ENCODE data around the gene SPAST. TPM values are rescaled to one million over a fixed set of nuclear protein-coding genes. Genes with fewer than 3 reads are reported as not detected.
"Not testable (repeated sequence)": the region's sequence is repeated elsewhere in the genome, so short reads cannot be mapped to it uniquely, and the experiment has no call there.

Gene SPAST, protein sequence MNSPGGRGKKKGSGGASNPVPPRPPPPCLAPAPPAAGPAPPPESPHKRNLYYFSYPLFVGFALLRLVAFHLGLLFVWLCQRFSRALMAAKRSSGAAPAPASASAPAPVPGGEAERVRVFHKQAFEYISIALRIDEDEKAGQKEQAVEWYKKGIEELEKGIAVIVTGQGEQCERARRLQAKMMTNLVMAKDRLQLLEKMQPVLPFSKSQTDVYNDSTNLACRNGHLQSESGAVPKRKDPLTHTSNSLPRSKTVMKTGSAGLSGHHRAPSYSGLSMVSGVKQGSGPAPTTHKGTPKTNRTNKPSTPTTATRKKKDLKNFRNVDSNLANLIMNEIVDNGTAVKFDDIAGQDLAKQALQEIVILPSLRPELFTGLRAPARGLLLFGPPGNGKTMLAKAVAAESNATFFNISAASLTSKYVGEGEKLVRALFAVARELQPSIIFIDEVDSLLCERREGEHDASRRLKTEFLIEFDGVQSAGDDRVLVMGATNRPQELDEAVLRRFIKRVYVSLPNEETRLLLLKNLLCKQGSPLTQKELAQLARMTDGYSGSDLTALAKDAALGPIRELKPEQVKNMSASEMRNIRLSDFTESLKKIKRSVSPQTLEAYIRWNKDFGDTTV
- 10 to 100 TPM; 12.0 to 12.8 TPM for total RNA-seq

DNA sequence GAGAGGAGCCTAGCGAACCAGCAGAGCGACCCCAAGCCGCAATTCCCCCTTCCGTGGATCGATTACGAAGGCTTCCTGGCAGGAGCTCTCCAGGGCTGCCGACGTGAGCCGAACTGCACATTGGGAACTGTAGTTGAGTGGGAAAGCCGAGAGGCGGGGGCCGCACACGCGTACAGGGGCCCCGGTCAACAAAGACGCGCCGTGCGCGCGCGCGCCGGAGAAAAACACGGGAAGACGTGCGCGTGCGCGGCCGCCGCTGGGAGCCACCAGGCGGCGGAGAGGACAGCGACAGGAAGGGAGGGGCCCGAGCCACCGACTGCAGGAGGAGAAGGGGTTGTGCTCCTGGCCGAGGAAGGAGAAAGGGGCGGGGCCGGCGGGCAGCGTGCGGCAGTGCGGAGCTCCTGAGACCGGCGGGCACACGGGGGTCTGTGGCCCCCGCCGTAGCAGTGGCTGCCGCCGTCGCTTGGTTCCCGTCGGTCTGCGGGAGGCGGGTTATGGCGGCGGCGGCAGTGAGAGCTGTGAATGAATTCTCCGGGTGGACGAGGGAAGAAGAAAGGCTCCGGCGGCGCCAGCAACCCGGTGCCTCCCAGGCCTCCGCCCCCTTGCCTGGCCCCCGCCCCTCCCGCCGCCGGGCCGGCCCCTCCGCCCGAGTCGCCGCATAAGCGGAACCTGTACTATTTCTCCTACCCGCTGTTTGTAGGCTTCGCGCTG, at the start of gene SPAST:
Gene SPAST (plus strand): TSS at position 247 of the 711 bp plus-strand sequence. CDS start 276 bp downstream, at position 523.
- H3K4me3 Mint-ChIP-seq, result peak within 1 kb of the TSS; percentile 96
- peaks cover 24% of the 10 kb centered on the region for H3K4me1 Mint-ChIP-seq (ENCODE audit: low read depth)
- peaks cover 2% of the 10 kb centered on the region for H3K36me3 Mint-ChIP-seq (ENCODE audit: low read depth)
- H3K27ac Mint-ChIP-seq, result peak within 1 kb of the TSS; percentile 89
- H3K27me3 Mint-ChIP-seq (ENCODE audit: low read depth), result no peaks in the 10 kb centered on the region
- CTCF ChIA-PET, result interaction anchor here (0.6 to 1.1 kb wide), 3 partner anchors 23 to 437 kb away, joined by 3 to 6 read pairs (median 3); partner anchors contain the start of gene DPY30
- intact Hi-C loops (cut with micrococcal nuclease), result loop anchor here (1.0 to 10.0 kb wide), 11 partner anchors 24 to 1917 kb away; partner anchors contain the start of genes BIRC6, DPY30, FAM98A and MEMO1
- H3K9me3 Mint-ChIP-seq, result no peaks in the 10 kb centered on the region
- peak; percentile 96 for DNase-seq

DNA sequence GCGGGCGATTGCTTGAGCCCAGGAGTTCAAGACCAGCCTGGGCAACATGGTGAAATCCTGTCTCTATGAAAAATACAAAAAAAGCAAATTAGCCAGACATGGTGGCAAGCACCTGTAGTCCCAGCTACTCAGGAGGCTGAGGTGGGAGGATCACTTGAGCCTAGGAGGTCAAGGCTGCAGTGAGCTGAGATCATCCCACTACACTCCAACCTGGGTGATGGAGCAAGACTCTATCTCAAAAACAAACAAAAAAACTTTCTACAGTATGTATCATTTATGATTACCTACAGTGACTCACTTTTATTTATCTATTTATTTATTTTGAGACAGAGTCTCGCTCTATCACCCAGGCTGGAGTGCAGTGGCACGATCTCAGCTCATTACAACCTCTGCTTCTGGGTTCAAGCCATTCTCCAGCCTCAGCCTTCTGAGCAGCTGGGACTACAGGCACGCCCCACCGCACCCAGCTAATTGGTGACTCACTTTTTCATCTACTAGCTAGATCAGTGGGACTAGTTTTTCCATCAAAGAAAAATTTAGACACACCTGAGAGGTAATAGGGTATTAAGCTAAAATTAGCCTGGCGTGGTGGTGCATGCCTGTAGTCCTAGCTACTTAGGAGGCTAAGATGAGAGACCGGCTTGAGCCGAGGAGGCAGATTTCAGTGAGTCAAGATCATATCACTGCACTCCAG, 44.4 kb upstream of the SPAST start:
- H3K4me1 Mint-ChIP-seq (ENCODE audit: low read depth); H3K27me3 Mint-ChIP-seq (ENCODE audit: low read depth); H3K27ac Mint-ChIP-seq; intact Hi-C loops (cut with micrococcal nuclease); H3K36me3 Mint-ChIP-seq (ENCODE audit: low read depth); CTCF ChIA-PET; H3K4me3 Mint-ChIP-seq; DNase-seq; H3K9me3 Mint-ChIP-seq: not testable (repeated sequence)

DNA sequence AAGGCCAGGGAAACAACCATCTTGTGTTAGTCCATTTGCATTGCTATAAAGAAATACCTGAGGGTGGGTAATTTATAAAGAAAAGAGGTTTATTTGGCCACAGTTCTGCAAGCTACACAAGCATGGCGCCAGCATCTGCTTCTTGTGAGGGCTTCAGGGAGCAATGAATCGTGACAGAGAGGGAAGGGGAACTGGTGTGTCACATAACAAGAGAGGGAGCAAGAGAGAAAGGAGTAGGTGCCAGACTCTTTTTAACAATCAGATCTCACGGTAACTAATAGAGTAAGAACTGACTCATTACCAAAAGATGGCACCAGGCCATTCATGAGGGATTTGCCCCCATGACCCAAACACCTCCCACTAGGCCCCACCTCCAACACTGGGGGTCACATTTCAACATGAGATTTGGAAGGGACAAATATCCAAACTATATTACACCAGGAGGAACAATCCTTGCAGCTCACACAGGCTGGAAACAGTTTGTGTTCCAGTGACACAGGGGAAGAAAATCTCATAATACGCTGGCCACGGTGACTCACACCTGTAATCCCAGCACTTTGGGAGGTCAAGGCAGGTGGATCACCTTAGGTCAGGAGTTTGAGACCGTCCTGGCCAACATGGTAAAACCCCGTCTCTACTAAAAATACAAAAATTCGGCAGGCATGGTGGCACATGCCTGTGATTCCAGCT, 29.0 kb upstream of the SPAST start:
- H3K36me3 Mint-ChIP-seq (ENCODE audit: low read depth), result peaks cover 23% of the 10 kb centered on the region
- H3K4me1 Mint-ChIP-seq (ENCODE audit: low read depth), result peaks cover 28% of the 10 kb centered on the region
- CTCF ChIA-PET; H3K9me3 Mint-ChIP-seq; H3K4me3 Mint-ChIP-seq; DNase-seq; intact Hi-C loops (cut with micrococcal nuclease); H3K27me3 Mint-ChIP-seq (ENCODE audit: low read depth); H3K27ac Mint-ChIP-seq: not testable (repeated sequence)

DNA sequence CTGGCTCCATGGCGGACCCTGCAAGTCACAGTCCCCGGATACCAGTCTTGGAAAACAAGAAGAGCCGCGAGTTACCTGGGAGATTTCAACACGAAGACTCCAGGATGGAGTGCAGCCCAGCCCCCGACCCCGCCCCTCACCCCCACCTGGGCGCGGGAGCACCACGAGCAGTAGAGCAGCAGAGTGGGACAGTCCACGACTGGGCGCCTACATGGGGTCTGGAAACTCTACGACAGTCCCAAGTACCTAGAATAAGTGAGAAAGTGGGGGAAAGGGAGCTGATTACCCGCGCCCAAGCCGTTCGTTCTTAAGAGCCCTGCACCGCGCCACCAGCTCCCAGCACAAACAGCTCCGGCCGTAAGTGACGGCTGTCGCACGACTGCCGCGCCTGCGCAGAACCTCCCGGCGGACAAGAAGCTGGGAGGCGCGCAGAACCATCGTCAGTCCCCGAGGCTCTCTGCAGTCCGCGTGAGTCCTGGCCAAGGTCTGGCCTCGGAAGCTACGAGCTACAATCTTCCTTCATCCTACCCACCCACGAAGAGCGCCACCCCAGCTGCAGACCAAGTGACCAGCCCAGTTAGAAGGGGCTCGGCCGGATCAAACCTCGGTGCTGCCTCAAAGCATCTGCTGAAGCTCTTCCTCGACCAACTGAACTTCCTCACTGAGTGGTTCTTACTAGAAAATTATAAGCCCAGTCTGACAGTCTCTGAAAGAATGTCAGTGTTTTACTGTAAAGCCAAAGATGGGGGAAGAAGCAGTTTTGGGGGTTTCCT, 23.7 kb upstream of the SPAST start, which contains the start of gene DPY30:
Gene DPY30 (minus strand): TSS at position 359 of the 773 bp plus-strand sequence. CDS start 349 bp downstream, at position 10.
- no peaks in the 10 kb centered on the region for H3K27me3 Mint-ChIP-seq (ENCODE audit: low read depth)
- peak; percentile 93 for DNase-seq
- H3K27ac Mint-ChIP-seq, result peak within 1 kb of the TSS; percentile 93
- no peaks in the 10 kb centered on the region for H3K9me3 Mint-ChIP-seq
- peak within 1 kb of the TSS; percentile 84 for H3K4me3 Mint-ChIP-seq
- CTCF ChIA-PET, result interaction anchor here (0.7 to 1.2 kb wide), 2 partner anchors 24 to 92 kb away, joined by 5 to 6 read pairs; partner anchors contain the start of gene SPAST
- peaks cover 5% of the 10 kb centered on the region for H3K36me3 Mint-ChIP-seq (ENCODE audit: low read depth)
- peaks cover 16% of the 10 kb centered on the region for H3K4me1 Mint-ChIP-seq (ENCODE audit: low read depth)
- intact Hi-C loops (cut with micrococcal nuclease), result loop anchor here (1.0 kb wide), 3 partner anchors 24 to 126 kb away; partner anchors contain the start of genes MEMO1, SLC30A6 and SPAST

DNA sequence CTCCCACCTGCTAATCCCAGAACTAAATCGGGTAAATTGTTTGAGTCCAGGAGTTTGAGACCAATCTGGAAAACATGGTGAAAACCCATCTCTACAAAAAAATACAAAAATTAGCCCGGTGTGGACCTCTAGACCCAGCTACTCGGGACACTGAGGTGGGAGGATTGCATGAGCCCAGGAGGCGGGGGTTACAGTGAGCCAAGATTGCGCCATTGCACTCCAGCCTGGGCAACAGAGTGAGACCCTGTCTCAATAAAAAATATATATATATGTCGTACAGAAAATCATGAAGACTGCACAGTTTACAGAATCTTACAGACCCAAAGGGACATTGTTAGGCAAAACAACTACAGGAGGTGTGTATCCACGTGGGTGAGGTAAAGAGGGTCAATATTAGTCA, 19.8 kb upstream of the SPAST start:
- intact Hi-C loops (cut with micrococcal nuclease), result no loop called here
- H3K27ac Mint-ChIP-seq, result no peak overlapping the region
- no peaks in the 10 kb centered on the region for H3K9me3 Mint-ChIP-seq
- H3K36me3 Mint-ChIP-seq (ENCODE audit: low read depth), result no peaks in the 10 kb centered on the region
- H3K27me3 Mint-ChIP-seq (ENCODE audit: low read depth), result no peaks in the 10 kb centered on the region
- peaks cover 11% of the 10 kb centered on the region for H3K4me1 Mint-ChIP-seq (ENCODE audit: low read depth)
- CTCF ChIA-PET, result interaction anchor here (0.6 kb wide), 1 partner anchor 76 kb away, joined by 3 read pairs; no protein-coding TSS in a partner anchor
- no peak for DNase-seq
- no peak overlapping the region for H3K4me3 Mint-ChIP-seq

DNA sequence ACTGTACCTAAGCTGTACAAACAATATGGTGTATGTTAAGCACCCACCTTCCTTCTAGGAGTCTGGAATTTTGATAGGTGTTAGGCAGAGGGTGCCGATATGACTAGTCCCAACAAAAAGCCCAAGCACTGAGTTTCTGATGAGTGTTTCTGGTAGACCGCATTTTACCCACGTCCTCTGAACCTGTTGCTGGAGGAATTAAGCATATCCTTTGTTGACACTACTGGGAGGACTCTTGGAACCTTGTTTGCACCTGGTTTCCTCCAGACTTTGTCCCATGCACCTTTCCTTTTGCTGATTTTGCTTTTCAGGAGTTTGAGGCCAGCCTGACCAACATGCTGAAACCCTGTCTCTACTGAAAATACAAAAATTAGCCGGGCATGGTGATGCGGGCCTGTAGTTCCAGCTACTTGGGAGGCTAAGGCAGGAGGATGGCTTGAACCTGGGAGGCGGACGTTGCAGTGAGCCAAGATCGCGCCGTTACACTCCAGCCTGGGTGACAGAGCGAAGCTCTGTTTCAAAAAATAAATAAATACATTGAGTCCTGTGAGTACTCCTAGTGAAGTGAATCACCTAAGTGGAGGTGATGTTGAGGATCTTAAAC, 11.4 kb upstream of the SPAST start:
- Mint-ChIP-seq H3K4me3 (no peak overlapping the region), H3K4me1 (ENCODE audit: low read depth) (no peaks in the 10 kb centered on the region), H3K27ac (no peak overlapping the region), H3K36me3 (ENCODE audit: low read depth) (no peaks in the 10 kb centered on the region), H3K9me3 (no peaks in the 10 kb centered on the region), H3K27me3 (ENCODE audit: low read depth) (no peaks in the 10 kb centered on the region)
- CTCF ChIA-PET, result no interaction called here
- intact Hi-C loops (cut with micrococcal nuclease), result no loop called here
- no peak for DNase-seq

DNA sequence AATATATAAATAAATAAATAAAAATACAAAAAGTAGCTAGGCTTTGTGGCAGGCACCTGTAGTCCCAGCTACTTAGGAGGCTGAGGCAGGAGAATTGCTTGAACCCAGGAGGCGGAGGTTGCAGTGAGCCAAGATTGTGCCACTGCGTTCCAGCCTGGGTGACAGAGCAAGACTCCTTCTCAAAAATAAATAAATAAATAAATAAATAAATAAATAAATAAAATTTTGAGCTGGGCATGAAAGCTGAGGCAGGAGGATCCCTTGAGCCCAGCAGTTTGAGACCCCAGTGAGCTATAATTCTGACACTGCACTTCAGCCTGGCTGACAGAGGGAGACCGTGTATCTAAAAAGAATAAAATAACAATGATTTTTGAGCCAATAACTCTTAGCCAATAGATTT, 8.8 kb upstream of the SPAST start:
- H3K4me1 Mint-ChIP-seq (ENCODE audit: low read depth); H3K36me3 Mint-ChIP-seq (ENCODE audit: low read depth); intact Hi-C loops (cut with micrococcal nuclease); H3K9me3 Mint-ChIP-seq; H3K4me3 Mint-ChIP-seq; DNase-seq; H3K27me3 Mint-ChIP-seq (ENCODE audit: low read depth); H3K27ac Mint-ChIP-seq: not testable (repeated sequence)
- CTCF ChIA-PET, result interaction anchor here (0.5 kb wide), 1 partner anchor 50 kb away, joined by 3 read pairs; no protein-coding TSS in a partner anchor

DNA sequence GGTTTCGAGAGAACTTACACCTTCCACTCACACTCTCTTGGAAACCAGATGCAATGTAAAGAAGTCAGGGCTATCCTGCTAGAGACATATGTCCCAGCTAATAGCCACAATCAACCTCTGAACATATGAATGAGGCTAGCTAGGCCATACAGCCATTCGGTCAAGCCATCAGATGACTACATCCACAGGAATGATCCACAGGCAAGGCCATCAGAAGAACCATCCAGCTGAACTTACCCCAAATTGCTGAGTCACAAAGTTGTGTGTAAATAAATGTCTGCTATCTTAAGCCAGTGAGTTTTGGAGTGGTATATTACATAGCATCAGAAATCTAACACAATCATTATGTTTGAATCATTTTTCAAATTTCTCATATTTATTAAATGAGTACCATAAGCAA, 5.2 kb upstream of the SPAST start:
- DNase-seq, result no peak
- Mint-ChIP-seq H3K27me3 (ENCODE audit: low read depth) (no peaks in the 10 kb centered on the region), H3K4me3 (no peak overlapping the region), H3K36me3 (ENCODE audit: low read depth) (no peaks in the 10 kb centered on the region), H3K27ac (no peak overlapping the region), H3K9me3 (no peaks in the 10 kb centered on the region), H3K4me1 (ENCODE audit: low read depth) (peaks cover 7% of the 10 kb centered on the region)
- CTCF ChIA-PET, result no interaction called here
- intact Hi-C loops (cut with micrococcal nuclease), result no loop called here

DNA sequence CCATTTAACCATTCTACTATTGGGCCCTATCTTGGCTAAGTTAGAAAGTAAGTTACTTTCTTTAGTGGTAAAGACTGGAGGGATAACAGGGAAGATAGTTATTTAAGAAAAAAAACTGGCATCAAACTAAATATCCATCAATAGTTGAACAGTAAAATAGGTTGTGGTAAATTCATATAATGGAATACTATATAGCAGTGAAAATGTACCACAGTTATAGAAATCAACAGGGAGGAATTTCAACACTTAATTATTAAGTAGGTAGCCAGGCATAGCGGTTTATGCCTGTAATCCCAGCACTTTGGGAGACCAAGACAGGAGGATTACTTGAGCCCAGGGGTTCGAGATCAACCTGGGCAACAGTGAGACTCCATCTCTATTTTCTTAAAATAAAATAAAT, 3.1 kb upstream of the SPAST start:
- Mint-ChIP-seq H3K9me3 (no peaks in the 10 kb centered on the region), H3K27me3 (ENCODE audit: low read depth) (no peaks in the 10 kb centered on the region), H3K4me1 (ENCODE audit: low read depth) (peaks cover 9% of the 10 kb centered on the region), H3K36me3 (ENCODE audit: low read depth) (no peaks in the 10 kb centered on the region), H3K4me3 (no peak overlapping the region), H3K27ac (no peak overlapping the region)
- CTCF ChIA-PET, result no interaction called here
- intact Hi-C loops (cut with micrococcal nuclease), result loop anchor here (5.0 to 10.0 kb wide), 2 partner anchors 1415 to 1537 kb away; partner anchors contain the start of genes FAM98A and RASGRP3
- no peak for DNase-seq

DNA sequence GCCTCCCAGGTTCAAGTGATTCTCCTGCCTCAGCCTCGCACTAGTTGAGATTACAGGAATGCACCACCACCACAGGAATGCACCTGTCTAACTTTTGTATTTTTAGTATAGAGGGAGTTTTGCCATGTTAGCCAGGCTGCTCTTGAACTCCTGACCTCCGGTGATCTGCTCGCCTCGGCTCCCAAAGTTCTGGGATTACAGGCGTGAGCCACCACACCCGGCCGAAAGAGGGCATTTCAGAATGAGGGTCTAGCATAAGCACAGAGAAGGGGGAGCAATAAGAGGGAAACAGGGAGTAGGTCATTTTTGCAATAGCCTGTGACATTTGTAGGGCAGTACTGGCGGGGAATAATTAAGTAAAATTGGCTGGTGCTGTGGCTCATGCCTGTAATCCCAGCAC, 1.9 kb upstream of the SPAST start:
- DNase-seq, result no peak
- H3K27me3 Mint-ChIP-seq (ENCODE audit: low read depth), result no peaks in the 10 kb centered on the region
- intact Hi-C loops (cut with micrococcal nuclease), result loop anchor here (5.0 to 10.0 kb wide), 2 partner anchors 1413 to 1536 kb away; partner anchors contain the start of genes FAM98A and RASGRP3

More for the DNA sequence above, 1.9 kb upstream of the SPAST start:
- Mint-ChIP-seq H3K9me3 (no peaks in the 10 kb centered on the region), H3K36me3 (ENCODE audit: low read depth) (peaks cover 2% of the 10 kb centered on the region), H3K4me1 (ENCODE audit: low read depth) (peaks cover 19% of the 10 kb centered on the region), H3K27ac (no peak overlapping the region), H3K4me3 (no peak overlapping the region)
- CTCF ChIA-PET, result interaction anchor here (0.6 kb wide), 1 partner anchor 19 kb away, joined by 3 read pairs; no protein-coding TSS in a partner anchor

All from activated naive CD4-positive, alpha-beta T cell treated with anti-CD3 and anti-CD28 coated beads for 36 hours (primary cell).